Forelimb muscle (tissue), 1 donor: ENCODE measurements around the gene LRP1B. TPM values are rescaled to one million over a fixed set of nuclear protein-coding genes. Genes with fewer than 3 reads are reported as not detected.

Experiments used
- DNase-seq: peaks from one replicate; pipeline ENCODE4 v3.0.0-alpha.2; 2013; ENCODE audit warnings: low read depth
- polyA plus RNA-seq: library from polyadenylated mRNA; unstranded; fragments of 120-200 nt; gene quantifications from one replicate; pipeline ENCODE4 v1.2.1, GENCODE V29; 2013; ENCODE audit not compliant: insufficient read length

Gene LRP1B
- polyA plus RNA-seq, 1 donor = 2.2 TPM

- no peak for DNase-seq
Observed at GRCh38 chr2:141697035-141697434, 433.8 kb downstream of the LRP1B start.

- no peak for DNase-seq
Observed at GRCh38 chr2:141694180-141694579, 436.6 kb downstream of the LRP1B start.

GRCh38 chr2:141692829-141693228 lies 438.0 kb downstream of the LRP1B start:
- no peak for DNase-seq

DNA sequence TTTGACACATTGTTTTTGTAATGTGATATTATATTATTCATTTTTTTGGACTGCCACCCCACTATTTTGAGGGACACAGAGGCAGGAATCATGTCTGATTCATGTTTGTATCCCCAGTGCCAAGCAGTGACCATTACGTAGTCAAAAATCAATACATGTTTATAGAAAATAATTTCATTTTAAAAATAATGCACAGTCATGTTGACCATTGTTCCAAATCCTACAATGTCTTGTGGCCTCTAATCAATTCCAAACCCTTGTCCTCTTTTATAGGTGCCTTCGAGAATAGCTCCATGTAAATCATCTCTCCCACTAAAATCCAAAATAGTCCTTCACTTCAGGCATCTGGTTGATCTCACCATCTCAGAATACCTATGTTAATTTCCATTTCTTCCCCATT lies 454.7 kb downstream of the LRP1B start:
- no peak for DNase-seq

DNA sequence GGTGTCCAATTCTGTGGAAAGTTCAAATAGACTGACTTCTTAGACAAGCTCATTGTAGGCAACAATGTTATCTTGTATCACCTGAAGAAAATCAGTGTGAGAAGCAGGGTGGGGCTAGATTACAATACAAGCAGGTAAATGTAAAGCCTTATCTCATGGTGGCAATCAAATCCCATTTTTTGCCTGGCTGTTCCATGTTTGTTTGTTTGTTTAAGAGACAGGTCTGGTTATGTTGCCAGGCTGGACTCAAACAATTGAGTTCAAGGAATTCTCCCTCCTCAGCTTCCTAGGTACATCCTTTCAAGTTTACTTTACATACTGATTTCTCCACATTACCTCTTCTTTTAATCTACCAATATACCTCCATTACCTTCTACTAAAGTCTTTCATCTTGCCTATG lies 464.6 kb downstream of the LRP1B start:
- DNase-seq = no peak

DNA sequence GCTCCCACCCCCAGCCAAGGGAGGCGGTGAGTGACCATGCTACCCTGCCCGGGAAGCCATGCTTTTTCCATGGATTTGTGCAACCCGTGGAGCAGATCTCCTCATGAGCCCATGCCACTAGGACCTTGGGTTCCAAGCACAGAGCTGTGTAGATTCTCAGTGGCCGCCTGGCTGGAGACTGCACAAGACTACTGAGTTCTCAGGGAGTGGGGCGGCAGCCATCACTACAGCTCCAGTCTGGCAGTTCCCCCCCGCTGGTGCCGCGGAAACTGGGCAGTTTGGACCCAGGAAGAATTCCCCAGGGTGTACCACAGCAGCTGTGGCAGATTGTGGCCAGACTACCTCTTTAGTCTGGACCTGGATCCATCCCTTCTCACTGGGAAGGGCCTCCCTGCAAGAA lies 470.6 kb downstream of the LRP1B start:
- DNase-seq = no peak

- DNase-seq = no peak
Observed at GRCh38 chr2:141654311-141654710, 476.5 kb downstream of the LRP1B start.

DNA sequence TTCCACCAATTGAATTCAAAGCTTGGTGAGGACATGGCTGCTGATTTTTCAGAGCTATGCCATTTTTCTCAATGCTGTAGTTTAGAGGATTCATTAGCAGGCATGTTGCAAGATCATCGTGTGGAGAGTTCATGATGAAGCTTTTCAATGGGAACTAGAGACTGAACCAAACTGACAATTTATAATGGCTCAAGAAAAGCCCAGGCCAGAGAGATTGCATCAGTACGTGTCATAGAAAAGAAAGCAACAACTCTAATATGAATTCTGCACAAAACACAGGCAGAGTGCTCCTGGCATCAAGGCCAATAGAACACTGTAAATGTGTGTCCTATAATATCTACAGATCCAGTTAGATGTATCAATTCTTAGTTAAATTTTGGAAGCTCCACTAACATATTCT lies 477.6 kb downstream of the LRP1B start:
- no peak for DNase-seq

- no peak for DNase-seq
Observed at GRCh38 chr2:141652308-141652707, 478.5 kb downstream of the LRP1B start.

- DNase-seq = no peak
Observed at GRCh38 chr2:141647353-141647752, 483.5 kb downstream of the LRP1B start.

DNA sequence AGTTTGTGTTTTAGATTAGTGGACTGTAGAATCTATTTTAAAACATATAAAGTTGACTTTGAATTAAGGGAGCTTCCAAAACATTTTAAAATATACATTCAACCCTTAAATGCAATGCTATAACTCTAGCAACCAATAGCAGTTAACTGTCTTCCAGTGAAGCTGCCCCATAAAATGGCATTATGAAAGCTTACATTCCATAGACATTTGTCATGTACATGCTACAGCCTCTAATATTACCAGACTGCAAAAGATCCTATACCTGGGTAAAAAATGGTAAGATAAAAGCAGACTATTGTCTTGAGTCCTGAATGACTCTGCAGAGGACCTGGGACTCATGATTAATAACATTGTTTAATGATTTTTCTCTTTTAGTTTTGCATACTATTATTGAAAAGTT lies 489.4 kb downstream of the LRP1B start:
- DNase-seq = no peak

DNA sequence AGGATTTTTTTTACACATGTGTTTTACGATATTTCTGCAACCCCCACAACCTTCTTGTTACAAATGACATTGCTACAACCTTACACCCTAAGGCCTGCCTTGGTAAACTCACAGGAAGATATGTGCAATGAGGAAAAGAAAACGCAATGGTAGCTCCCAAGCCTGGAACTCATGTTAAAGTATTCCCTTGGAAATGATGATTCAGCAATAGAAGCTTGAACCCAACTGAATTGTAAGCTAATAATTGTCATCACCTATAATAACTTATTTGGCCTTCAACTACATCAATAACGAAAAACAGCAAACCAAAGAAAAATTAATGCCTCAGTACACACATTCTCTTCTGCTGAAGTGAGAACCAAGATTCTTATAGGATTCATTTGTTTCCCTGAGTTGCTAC lies 491.0 kb downstream of the LRP1B start:
- no peak for DNase-seq

DNA sequence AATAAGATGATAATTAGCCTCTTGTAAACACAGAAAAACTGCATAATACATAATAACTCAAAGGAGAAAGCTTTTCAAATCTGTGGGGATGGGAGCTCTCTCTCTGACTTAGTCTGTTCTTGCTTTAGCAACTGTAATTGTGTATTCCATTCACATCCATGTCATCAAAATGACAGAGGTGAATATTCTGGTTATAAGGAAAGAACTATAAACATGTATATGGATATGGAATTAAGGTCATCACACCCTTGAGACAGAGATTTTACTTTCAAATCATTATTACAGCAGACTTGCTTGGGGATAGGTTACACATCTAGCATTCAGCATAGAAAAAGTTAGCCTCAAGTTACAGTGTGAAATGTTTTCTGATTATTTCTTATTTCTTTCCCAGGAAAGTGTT lies 497.7 kb downstream of the LRP1B start:
- DNase-seq = no peak

GRCh38 chr2:141630407-141630930 lies 500.3 kb downstream of the LRP1B start:
- DNase-seq = no peak

DNA sequence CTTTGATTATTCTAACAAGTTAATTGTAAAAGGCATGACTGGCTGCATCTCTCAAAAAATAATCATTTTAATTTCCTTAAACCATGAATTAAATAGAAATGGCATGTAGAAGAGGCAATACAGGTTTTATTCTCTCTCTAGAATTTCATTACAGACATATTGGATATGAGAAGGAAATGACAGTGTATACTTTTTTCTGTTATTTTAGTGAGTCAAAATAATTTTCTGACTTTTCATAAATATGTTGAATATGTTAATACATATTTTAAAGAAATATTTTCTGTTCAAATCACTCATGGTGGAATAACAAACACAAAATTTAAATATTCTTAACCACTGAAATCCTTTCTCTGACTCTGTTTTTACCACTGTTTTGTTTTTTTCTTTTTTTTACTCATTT lies 510.4 kb downstream of the LRP1B start:
- no peak for DNase-seq

GRCh38 chr2:141618457-141618856 lies 512.4 kb downstream of the LRP1B start:
- no peak for DNase-seq

DNA sequence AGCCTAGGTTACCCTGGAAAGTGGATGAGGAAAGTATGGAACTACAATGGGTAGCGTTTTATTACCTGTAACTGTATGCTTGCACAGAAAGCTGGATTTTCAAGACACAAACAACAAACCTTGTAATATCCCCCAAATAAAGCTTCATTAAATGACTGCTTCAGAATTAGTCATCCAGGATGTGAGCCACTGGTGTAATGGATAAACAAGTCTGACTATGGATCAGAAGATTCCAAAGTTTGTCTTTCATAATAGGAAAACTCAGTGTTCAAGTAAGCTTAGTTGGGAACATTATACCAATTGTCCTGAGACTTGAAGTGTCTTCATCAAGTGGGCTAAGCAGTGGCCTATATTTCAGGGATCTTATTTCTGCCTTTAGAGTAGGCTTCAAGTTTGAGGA lies 518.8 kb downstream of the LRP1B start:
- DNase-seq = no peak

DNA sequence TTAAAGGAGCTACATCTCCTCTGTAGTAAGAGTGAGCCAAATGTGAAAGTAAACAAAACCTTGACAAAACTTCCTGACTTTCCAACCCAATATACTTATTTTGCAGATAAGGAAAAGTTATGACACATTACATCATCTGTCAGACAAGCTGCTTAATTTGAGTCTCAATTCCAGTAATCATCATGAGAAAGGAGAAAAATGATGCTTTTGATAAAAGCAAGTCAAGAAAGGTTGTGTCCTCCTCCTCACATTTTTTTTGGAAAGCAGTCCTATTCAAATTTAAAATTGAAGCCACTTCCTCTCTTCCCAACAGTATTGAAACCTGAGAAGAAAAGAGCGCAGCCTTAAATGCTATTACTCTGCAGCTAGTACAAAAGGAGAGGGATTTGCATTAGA lies 519.6 kb downstream of the LRP1B start:
- DNase-seq = peak; percentile 1

GRCh38 chr2:141610564-141611175 lies 520.1 kb downstream of the LRP1B start:
- DNase-seq = no peak

DNA sequence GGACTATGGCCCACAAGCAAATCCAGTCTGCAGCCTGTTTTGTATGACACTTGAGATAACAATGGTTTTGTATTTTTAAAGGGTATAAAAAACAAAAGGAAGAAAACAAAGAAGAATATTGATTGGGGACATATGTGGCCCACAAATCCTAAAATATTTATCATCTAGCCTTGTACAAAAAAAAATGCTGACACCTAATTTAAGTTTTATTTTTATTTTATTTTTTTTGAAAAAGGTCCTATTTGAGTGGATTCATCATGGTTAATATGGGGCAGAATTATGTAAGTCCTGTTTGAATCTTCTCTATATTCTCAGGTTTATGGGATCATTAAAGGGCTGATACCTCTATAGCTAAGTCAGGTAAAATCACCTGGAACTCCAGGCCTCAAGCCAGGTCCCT lies 525.7 kb downstream of the LRP1B start:
- no peak for DNase-seq

GRCh38 chr2:141601511-141602152 lies 529.2 kb downstream of the LRP1B start:
- DNase-seq = no peak

- DNase-seq = no peak
Observed at GRCh38 chr2:141599721-141600120, 531.1 kb downstream of the LRP1B start.

DNA sequence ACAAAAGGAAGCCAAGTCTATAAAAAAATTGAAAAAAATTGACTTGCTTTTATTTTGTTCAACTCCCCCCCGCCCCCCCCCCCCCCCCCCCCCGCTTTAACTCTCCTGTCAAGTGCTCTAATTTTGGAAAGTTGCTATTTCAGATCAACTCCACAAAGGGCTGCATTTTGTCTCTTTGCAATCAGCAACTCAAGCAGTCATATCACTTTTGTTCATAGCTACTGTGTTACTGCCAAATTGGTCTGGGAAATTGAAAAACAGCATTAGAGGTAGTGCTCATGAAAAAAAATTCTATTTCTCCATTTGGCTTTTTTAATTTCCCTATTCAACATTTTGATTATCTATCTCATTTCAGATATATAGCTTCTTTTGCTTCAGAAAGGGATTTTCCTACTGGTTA lies 531.8 kb downstream of the LRP1B start:
- no peak for DNase-seq
